ENCODE data around the gene MKRN2OS. TPM values are rescaled to one million over a fixed set of nuclear protein-coding genes. Genes with fewer than 3 reads are reported as not detected.

Gene MKRN2OS
- total RNA-seq, 1 donor = not detected

- no peak for TF ChIP-seq CTCF (IDR thresholded peaks at IDR 0.05; ENCODE audit: insufficient read depth, low read length)
- DNase-seq (ENCODE audit: low read depth) = no peak
- H3K4me3 ChIP-seq (ENCODE audit: low read depth, low read length) = no peak overlapping the region
These were observed 41.1 kb upstream of the MKRN2OS start for GRCh38 chr3:12586403-12586802.

- TF ChIP-seq CTCF (IDR thresholded peaks at IDR 0.05; ENCODE audit: insufficient read depth, low read length) = no peak
- no peak overlapping the region for H3K4me3 ChIP-seq (ENCODE audit: low read depth, low read length)
- no peak for DNase-seq (ENCODE audit: low read depth)
These were observed 40.7 kb upstream of the MKRN2OS start for GRCh38 chr3:12585970-12586369.

GRCh38 chr3:12585181-12585580 is 39.9 kb upstream of the MKRN2OS start:
- TF ChIP-seq CTCF (IDR thresholded peaks at IDR 0.05; ENCODE audit: insufficient read depth, low read length) = no peak
- no peak for DNase-seq (ENCODE audit: low read depth)
- no peak overlapping the region for H3K4me3 ChIP-seq (ENCODE audit: low read depth, low read length)

DNA sequence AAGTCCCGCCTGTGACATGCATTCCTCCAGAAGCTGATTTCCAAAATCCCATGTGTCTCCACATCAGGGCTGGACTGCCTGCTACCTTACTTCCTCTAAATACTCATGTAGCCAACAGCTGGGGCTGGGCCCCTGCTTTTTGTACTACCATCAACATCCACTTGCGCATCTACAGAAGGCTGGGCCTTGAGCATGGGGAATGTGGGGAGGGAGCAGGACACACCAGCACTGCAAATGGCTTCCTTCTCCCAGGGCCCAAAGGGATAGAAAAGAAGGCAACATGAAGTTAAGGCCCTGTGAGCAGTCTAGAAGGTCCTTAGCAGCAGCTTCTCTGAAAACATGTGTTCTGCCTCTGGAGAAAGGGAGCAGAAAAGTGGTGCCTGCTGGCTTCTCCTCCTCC is 38.8 kb upstream of the MKRN2OS start:
- H3K4me3 ChIP-seq (ENCODE audit: low read depth, low read length) = no peak overlapping the region
- TF ChIP-seq CTCF (IDR thresholded peaks at IDR 0.05; ENCODE audit: insufficient read depth, low read length) = no peak
- no peak for DNase-seq (ENCODE audit: low read depth)

GRCh38 chr3:12583280-12583679 is 38.0 kb upstream of the MKRN2OS start:
- no peak for TF ChIP-seq CTCF (IDR thresholded peaks at IDR 0.05; ENCODE audit: insufficient read depth, low read length)
- H3K4me3 ChIP-seq (ENCODE audit: low read depth, low read length) = no peak overlapping the region
- no peak for DNase-seq (ENCODE audit: low read depth)

- TF ChIP-seq CTCF (IDR thresholded peaks at IDR 0.05; ENCODE audit: insufficient read depth, low read length) = no peak
- DNase-seq (ENCODE audit: low read depth) = no peak
- no peak overlapping the region for H3K4me3 ChIP-seq (ENCODE audit: low read depth, low read length)
These were observed 37.4 kb upstream of the MKRN2OS start for GRCh38 chr3:12582730-12583129.

DNA sequence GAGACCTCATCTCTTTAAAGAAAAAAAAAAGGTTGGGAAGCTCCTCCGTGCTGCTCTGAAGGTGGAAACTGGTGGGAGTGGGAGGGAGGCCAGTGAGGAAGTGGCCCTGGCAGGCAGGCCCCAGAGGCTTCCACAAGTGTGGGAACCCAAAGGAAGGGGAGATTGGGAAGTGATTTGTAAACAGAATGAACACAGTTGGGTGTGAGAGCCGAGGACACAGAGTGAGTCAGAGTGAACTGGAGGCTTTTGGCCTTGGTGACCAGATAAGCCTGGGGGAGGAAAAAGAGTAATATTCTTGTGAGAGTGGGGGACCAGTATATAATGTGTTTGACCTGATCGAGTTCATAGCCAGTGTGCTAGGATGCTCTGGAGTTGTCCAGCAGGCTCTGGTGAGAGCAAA is 34.6 kb upstream of the MKRN2OS start:
- no peak for TF ChIP-seq CTCF (IDR thresholded peaks at IDR 0.05; ENCODE audit: insufficient read depth, low read length)
- peak; percentile 21 for DNase-seq (ENCODE audit: low read depth)
- no peak overlapping the region for H3K4me3 ChIP-seq (ENCODE audit: low read depth, low read length)

All from fibroblast of the aortic adventitia (primary cell).